H9 (cell line): ENCODE results near the gene NLRP12. TPM values are rescaled to one million over a fixed set of nuclear protein-coding genes. Genes with fewer than 3 reads are reported as not detected.

Experiments
- DNase-seq: peaks from one replicate; pipeline ENCODE4 v3.0.0-alpha.2; 2017
- H2AFZ ChIP-seq: one replicate; pipeline ENCODE4 v1.6.1; 2013; ENCODE audit warnings: mild to moderate bottlenecking, low read length, control low read depth, moderate library complexity
- H2AK5ac ChIP-seq: 2 replicates; pipeline ENCODE4 v1.6.1; 2013; ENCODE audit warnings: low read length, control low read depth, mixed read lengths; ENCODE audit not compliant: insufficient read length
- H2BK120ac ChIP-seq: one replicate; pipeline ENCODE4 v1.6.1; 2013; ENCODE audit warnings: low read depth, mild to moderate bottlenecking, low read length, control low read depth, inconsistent platforms; ENCODE audit not compliant: poor library complexity, severe bottlenecking
- H2BK12ac ChIP-seq: 2 replicates; pipeline ENCODE4 v1.6.1; 2013; ENCODE audit warnings: low read length, control low read depth, mixed read lengths, low read depth; ENCODE audit not compliant: insufficient read length
- H2BK15ac ChIP-seq: 2 replicates; pipeline ENCODE4 v1.6.1; 2013; ENCODE audit warnings: low read depth, low read length, control low read depth
- H2BK20ac ChIP-seq: one replicate; pipeline ENCODE4 v1.6.1; 2013; ENCODE audit warnings: low read depth, mild to moderate bottlenecking, low read length, control low read depth, inconsistent platforms; ENCODE audit not compliant: poor library complexity, severe bottlenecking
- H2BK5ac ChIP-seq: 2 replicates; pipeline ENCODE4 v1.6.1; 2013; ENCODE audit warnings: low read length, control low read depth, mixed read lengths; ENCODE audit not compliant: insufficient read length
- H3K14ac ChIP-seq: 2 replicates; pipeline ENCODE4 v1.6.1; 2013; ENCODE audit warnings: low read length, control low read depth; ENCODE audit not compliant: insufficient read depth
- H3K18ac ChIP-seq: 2 replicates; pipeline ENCODE4 v1.6.1; 2013; ENCODE audit warnings: low read depth, mild to moderate bottlenecking, mixed read lengths, low read length, control low read depth; ENCODE audit not compliant: insufficient read length
- H3K23ac ChIP-seq: 2 replicates; pipeline ENCODE4 v1.6.1; 2013; ENCODE audit warnings: low read length, control low read depth, mixed read lengths, low read depth; ENCODE audit not compliant: insufficient read length
- H3K23me2 ChIP-seq: 2 replicates; pipeline ENCODE4 v1.6.1; 2013; ENCODE audit warnings: low read depth, mild to moderate bottlenecking, mixed read lengths, low read length, control low read depth; ENCODE audit not compliant: insufficient read length, poor library complexity, severe bottlenecking
- H3K27ac ChIP-seq: 2 replicates; pipeline ENCODE4 v1.5.1; 2013; ENCODE audit warnings: low read length, control low read depth, mixed read lengths, low read depth; ENCODE audit not compliant: insufficient read length
- H3K27me3 ChIP-seq: 2 replicates; pipeline ENCODE4 v1.6.1; 2013; ENCODE audit warnings: low read length, control low read depth, inconsistent platforms; ENCODE audit not compliant: insufficient read depth
- H3K4ac ChIP-seq: 2 replicates; pipeline ENCODE4 v1.6.1; 2013; ENCODE audit warnings: low read depth, mild to moderate bottlenecking, control low read depth, inconsistent platforms, low read length, moderate library complexity
- H3K4me1 ChIP-seq: 2 replicates; pipeline ENCODE4 v1.6.1; 2013; ENCODE audit warnings: low read length, control low read depth, inconsistent platforms; ENCODE audit not compliant: insufficient read depth
- H3K4me2 ChIP-seq: 2 replicates; pipeline ENCODE4 v1.6.1; 2013; ENCODE audit warnings: low read length, control low read depth, mixed read lengths; ENCODE audit not compliant: insufficient read length, insufficient read depth
- H3K56ac ChIP-seq: 2 replicates; pipeline ENCODE4 v1.6.1; 2013; ENCODE audit warnings: low read depth, mild to moderate bottlenecking, mixed read lengths, low read length, control low read depth; ENCODE audit not compliant: insufficient read length
- H3K79me1 ChIP-seq: 2 replicates; pipeline ENCODE4 v1.6.1; 2013; ENCODE audit warnings: low read depth, mild to moderate bottlenecking, moderate library complexity, low read length, control low read depth, inconsistent platforms; ENCODE audit not compliant: insufficient read depth, poor library complexity, severe bottlenecking
- H3K79me2 ChIP-seq: 2 replicates; pipeline ENCODE4 v1.6.1; 2013; ENCODE audit warnings: low read length, control low read depth, inconsistent platforms; ENCODE audit not compliant: insufficient read depth
- H3K9ac ChIP-seq: 2 replicates; pipeline ENCODE4 v1.6.1; 2013; ENCODE audit warnings: low read length, control low read depth, mixed read lengths; ENCODE audit not compliant: insufficient read length; ENCODE audit errors: extremely low read depth
- H3K9me3 ChIP-seq: one replicate; pipeline ENCODE4 v1.6.1; 2013; ENCODE audit warnings: low read depth, low read length, inconsistent platforms; ENCODE audit not compliant: control insufficient read depth
- H3T11ph ChIP-seq: one replicate; pipeline ENCODE4 v1.6.1; 2013; ENCODE audit warnings: mild to moderate bottlenecking, low read length, control low read depth, inconsistent platforms
- H4K20me1 ChIP-seq: one replicate; pipeline ENCODE4 v1.6.1; 2013; ENCODE audit not compliant: control insufficient read depth, insufficient read length, insufficient read depth
- H4K5ac ChIP-seq: 2 replicates; pipeline ENCODE4 v1.6.1; 2013; ENCODE audit warnings: low read depth, mild to moderate bottlenecking, mixed read lengths, low read length, control low read depth; ENCODE audit not compliant: insufficient read length
- H4K8ac ChIP-seq: replicated peaks from 2 replicates; pipeline ENCODE4 v1.6.1; 2013; ENCODE audit warnings: low read length, control low read depth, mixed read lengths, low read depth; ENCODE audit not compliant: insufficient read length
- H4K91ac ChIP-seq: 2 replicates; pipeline ENCODE4 v1.6.1; 2013; ENCODE audit warnings: low read depth, mild to moderate bottlenecking, moderate library complexity, mixed read lengths, low read length, control low read depth; ENCODE audit not compliant: insufficient read length
- H3K27ac Mint-ChIP-seq, 3 experiments: 2 replicates in 2 of 3; 3 replicates in 1 of 3; pipeline ENCODE4 v1.8.0; 2020 to 2021; ENCODE audit warnings: mixed read lengths in 3 of 3, mild to moderate bottlenecking in 1 of 3, moderate library complexity in 1 of 3
- H3K27me3 Mint-ChIP-seq: 2 replicates; pipeline ENCODE4 v1.8.0; 2021; ENCODE audit warnings: low read depth, mild to moderate bottlenecking, moderate library complexity, mixed read lengths
- H3K36me3 Mint-ChIP-seq, 3 experiments: 2 replicates in 2 of 3; 3 replicates in 1 of 3; pipeline ENCODE4 v1.8.0; 2020 to 2021; ENCODE audit warnings: low read depth in 3 of 3, mixed read lengths in 3 of 3; ENCODE audit not compliant: insufficient read depth in 1 of 3
- H3K4me1 Mint-ChIP-seq, 2 experiments: 2 replicates each; pipeline ENCODE4 v1.8.0; 2020; ENCODE audit warnings: mixed read lengths in 2 of 2
- H3K4me3 Mint-ChIP-seq, 2 experiments: 2 replicates in 1 of 2; 3 replicates in 1 of 2; pipeline ENCODE4 v1.8.0; 2020 to 2021; ENCODE audit warnings: mild to moderate bottlenecking in 2 of 2, mixed read lengths in 2 of 2, moderate library complexity in 1 of 2
- H3K9me3 Mint-ChIP-seq, 2 experiments: 2 replicates in 1 of 2; 3 replicates in 1 of 2; pipeline ENCODE4 v1.8.0; 2020; ENCODE audit warnings: mild to moderate bottlenecking in 2 of 2, mixed read lengths in 2 of 2, moderate library complexity in 1 of 2
- WGBS: extraction: QIAGEN DNeasy Blood & Tissue Kit; methylation state at CpG from one replicate; pipeline ENCODE4 v1.1.7; 2013; ENCODE audit warnings: missing lambda C conversion rate, low lambda C conversion rate, mixed read lengths; ENCODE audit not compliant: insufficient read length; ENCODE audit errors: extremely low coverage; 5-methylcytosine and 5-hydroxymethylcytosine counted together
- total RNA-seq: library from RNA; stranded (reverse); gene quantifications from 2 replicates; pipeline ENCODE4 v1.2.1, GENCODE V29; 2021
- TF ChIP-seq, protein P1 (sequence below): fragments of 200-600 bp; sonication (generic); conservative IDR thresholded peaks from 3 replicates; pipeline ENCODE4 v1.8.0; 2021; ENCODE audit warnings: antibody characterized with exemption, mild to moderate bottlenecking

NLRP12 gene
- total RNA-seq, 1 experiment from 2014 or later = 4.0 TPM

DNA sequence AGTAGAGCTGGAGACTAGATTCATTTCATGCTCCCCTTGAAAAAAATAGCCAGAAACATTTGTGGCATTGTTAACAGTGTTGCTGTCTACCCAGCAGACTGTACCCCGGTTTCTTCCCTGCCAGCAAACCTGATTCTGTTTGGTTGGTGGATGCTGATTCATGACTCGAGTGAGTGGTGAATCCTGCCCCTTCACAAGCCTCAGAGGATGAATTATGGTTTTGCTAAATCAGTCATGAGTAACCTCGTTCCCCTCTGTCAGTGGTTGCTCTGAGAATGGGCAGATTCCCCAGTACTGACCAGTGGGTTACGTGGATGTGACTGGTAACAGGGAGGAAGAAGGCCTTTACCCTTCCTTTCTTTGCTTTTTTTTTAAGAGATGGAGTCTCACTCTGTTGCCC lies 10.1 kb downstream of the NLRP12 start:
- no peak overlapping the region for H3K14ac ChIP-seq
- no peak overlapping the region for H3K18ac ChIP-seq
- no peak overlapping the region for H2BK12ac ChIP-seq
- H3K9me3 Mint-ChIP-seq = no peaks in the 10 kb centered on the region; a peak in 1 of 5 replicates
- H3K27me3 ChIP-seq = no peaks in the 10 kb centered on the region
- no peak overlapping the region for H3K27ac Mint-ChIP-seq
- H3K4me1 Mint-ChIP-seq = peaks cover 0 to 5% of the 10 kb centered on the region in 2 experiments; a peak in 3 of 4 replicates
- no peak overlapping the region for H3K4me2 ChIP-seq
- DNase-seq = no peak
- H2AFZ ChIP-seq = no peak overlapping the region
- H4K91ac ChIP-seq = no peak overlapping the region
- no peak overlapping the region for H2BK20ac ChIP-seq
- TF ChIP-seq, protein P1, sequence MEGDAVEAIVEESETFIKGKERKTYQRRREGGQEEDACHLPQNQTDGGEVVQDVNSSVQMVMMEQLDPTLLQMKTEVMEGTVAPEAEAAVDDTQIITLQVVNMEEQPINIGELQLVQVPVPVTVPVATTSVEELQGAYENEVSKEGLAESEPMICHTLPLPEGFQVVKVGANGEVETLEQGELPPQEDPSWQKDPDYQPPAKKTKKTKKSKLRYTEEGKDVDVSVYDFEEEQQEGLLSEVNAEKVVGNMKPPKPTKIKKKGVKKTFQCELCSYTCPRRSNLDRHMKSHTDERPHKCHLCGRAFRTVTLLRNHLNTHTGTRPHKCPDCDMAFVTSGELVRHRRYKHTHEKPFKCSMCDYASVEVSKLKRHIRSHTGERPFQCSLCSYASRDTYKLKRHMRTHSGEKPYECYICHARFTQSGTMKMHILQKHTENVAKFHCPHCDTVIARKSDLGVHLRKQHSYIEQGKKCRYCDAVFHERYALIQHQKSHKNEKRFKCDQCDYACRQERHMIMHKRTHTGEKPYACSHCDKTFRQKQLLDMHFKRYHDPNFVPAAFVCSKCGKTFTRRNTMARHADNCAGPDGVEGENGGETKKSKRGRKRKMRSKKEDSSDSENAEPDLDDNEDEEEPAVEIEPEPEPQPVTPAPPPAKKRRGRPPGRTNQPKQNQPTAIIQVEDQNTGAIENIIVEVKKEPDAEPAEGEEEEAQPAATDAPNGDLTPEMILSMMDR = no peak
- no peak overlapping the region for H4K5ac ChIP-seq
- no peak overlapping the region for H3K56ac ChIP-seq
- no peak overlapping the region for H3T11ph ChIP-seq
- no peaks in the 10 kb centered on the region for H3K79me1 ChIP-seq
- no peak overlapping the region for H3K4ac ChIP-seq
- H2BK120ac ChIP-seq = no peak overlapping the region
- no peaks in the 10 kb centered on the region for H3K9me3 ChIP-seq
- H3K23me2 ChIP-seq = no peaks in the 10 kb centered on the region
- H4K8ac ChIP-seq = no peak overlapping the region
- H3K4me3 Mint-ChIP-seq = no peak overlapping the region
- no peaks in the 10 kb centered on the region for H3K79me2 ChIP-seq
- no peak overlapping the region for H2BK5ac ChIP-seq
- no peak overlapping the region for H3K9ac ChIP-seq
- H3K27me3 Mint-ChIP-seq = peaks cover 1% of the 10 kb centered on the region
- H2AK5ac ChIP-seq = no peak overlapping the region
- no peak overlapping the region for H3K27ac ChIP-seq
- no peak overlapping the region for H3K23ac ChIP-seq
- H3K36me3 Mint-ChIP-seq = peaks cover 0 to 32% (median 9%) of the 10 kb centered on the region in 3 experiments; a peak in 5 of 7 replicates
- WGBS = no CpG with 5 or more reads among the region's 4 CpGs
- H4K20me1 ChIP-seq = no peaks in the 10 kb centered on the region
- no peaks in the 10 kb centered on the region for H3K4me1 ChIP-seq
- H2BK15ac ChIP-seq = no peak overlapping the region
